Measurements from ENCODE around the gene DIP2C.

GRCh38 chr10:634256-634655, 55.2 kb downstream of the DIP2C start:
- no peak for TF ChIP-seq IRF1 (CRISPR knock-in tag; IDR thresholded peaks at IDR 0.05)
- TF ChIP-seq ELF4 (CRISPR knock-in tag; IDR thresholded peaks at IDR 0.05; ENCODE audit: low read depth), result no peak

Data from WTC11 (cell line).